Measurements from ENCODE around the gene EGFL7.

The EGFL7 gene

GRCh38 chr9:136662326-136662655 is 425 bp upstream of the EGFL7 start:
- no peaks in the 10 kb centered on the region for H3K27me3 ChIP-seq (ENCODE audit: insufficient read depth, low read depth, severe bottlenecking)
- TF ChIP-seq CTCF (IDR thresholded peaks at IDR 0.05; ENCODE audit: low read depth, low read length): no peak
- no peak for DNase-seq
- no peaks in the 10 kb centered on the region for H3K9me3 ChIP-seq (ENCODE audit: severe bottlenecking)
- H3K27ac ChIP-seq: no peak overlapping the region
- no peak overlapping the region for H3K4me3 ChIP-seq (ENCODE audit: low read depth, low read length)
- H3K36me3 ChIP-seq: no peaks in the 10 kb centered on the region

GRCh38 chr9:136664000-136664915 is 1.5 kb downstream of the EGFL7 start:
- no peak overlapping the region for H3K27ac ChIP-seq
- no peaks in the 10 kb centered on the region for H3K27me3 ChIP-seq (ENCODE audit: insufficient read depth, low read depth, severe bottlenecking)
- no peaks in the 10 kb centered on the region for H3K9me3 ChIP-seq (ENCODE audit: severe bottlenecking)
- no peak overlapping the region for H3K4me3 ChIP-seq (ENCODE audit: low read depth, low read length)
- no peak for TF ChIP-seq CTCF (IDR thresholded peaks at IDR 0.05; ENCODE audit: low read depth, low read length)
- no peaks in the 10 kb centered on the region for H3K36me3 ChIP-seq
- DNase-seq: no peak

- Histone ChIP-seq H3K27ac (peak overlapping the region; percentile 52), H3K4me3 (ENCODE audit: low read depth, low read length) (peak overlapping the region; percentile 44), H3K36me3 (no peaks in the 10 kb centered on the region), H3K27me3 (ENCODE audit: insufficient read depth, low read depth, severe bottlenecking) (no peaks in the 10 kb centered on the region), H3K9me3 (ENCODE audit: severe bottlenecking) (no peaks in the 10 kb centered on the region)
- DNase-seq: peak; percentile 46
- TF ChIP-seq CTCF (IDR thresholded peaks at IDR 0.05; ENCODE audit: low read depth, low read length): peak; percentile 36
Measured at GRCh38 chr9:136665111-136665703, 2.5 kb downstream of the EGFL7 start.

GRCh38 chr9:136665704-136666371 is 3.1 kb downstream of the EGFL7 start:
- Histone ChIP-seq H3K27me3 (ENCODE audit: insufficient read depth, low read depth, severe bottlenecking) (no peaks in the 10 kb centered on the region), H3K9me3 (ENCODE audit: severe bottlenecking) (no peaks in the 10 kb centered on the region), H3K27ac (no peak overlapping the region), H3K4me3 (ENCODE audit: low read depth, low read length) (peak overlapping the region; percentile 44), H3K36me3 (no peaks in the 10 kb centered on the region)
- TF ChIP-seq CTCF (IDR thresholded peaks at IDR 0.05; ENCODE audit: low read depth, low read length): no peak
- no peak for DNase-seq

- TF ChIP-seq CTCF (IDR thresholded peaks at IDR 0.05; ENCODE audit: low read depth, low read length): no peak
- Histone ChIP-seq H3K4me3 (ENCODE audit: low read depth, low read length) (peak overlapping the region; percentile 31), H3K36me3 (no peaks in the 10 kb centered on the region), H3K27ac (no peak overlapping the region), H3K27me3 (ENCODE audit: insufficient read depth, low read depth, severe bottlenecking) (no peaks in the 10 kb centered on the region), H3K9me3 (ENCODE audit: severe bottlenecking) (no peaks in the 10 kb centered on the region)
- no peak for DNase-seq
Measured at GRCh38 chr9:136666372-136667213, 3.9 kb downstream of the EGFL7 start.
